WTC11 (cell line): ENCODE results near the gene CNOT3. TPM values are rescaled to one million over a fixed set of nuclear protein-coding genes. Genes with fewer than 3 reads are reported as not detected.

Source experiments
- ATAC-seq: fragments of 200-7000 bp; cut with Tn5 transposase; 2 replicates; pipeline ENCODE4 v1.10.0; 2021; ENCODE audit warnings: mild to moderate bottlenecking, moderate library complexity
- CTCF ChIA-PET: fragments of 300-600 bp; sonication (Branson Sonifier 250); formaldehyde crosslinking; loops from one replicate; lab custom pipeline; 2021; ENCODE audit warnings: antibody characterized with exemption; lab: Charles Lee
- POLR2A ChIA-PET: fragments of 350-600 bp; sonication (Branson Sonifier 250); formaldehyde crosslinking; loops from one replicate; lab custom pipeline; 2021; ENCODE audit warnings: antibody characterized with exemption; lab: Charles Lee
- DNase-seq: peaks from one replicate; pipeline ENCODE4 v3.0.0; 2021; ENCODE audit warnings: low spot score
- H3K27ac Mint-ChIP-seq: 2 replicates; pipeline ENCODE4 v1.8.0; 2021; ENCODE audit warnings: mixed read lengths
- H3K27me3 Mint-ChIP-seq: 2 replicates; pipeline ENCODE4 v1.8.0; 2021; ENCODE audit warnings: low read depth, mild to moderate bottlenecking, moderate library complexity, mixed read lengths
- H3K36me3 Mint-ChIP-seq: 2 replicates; pipeline ENCODE4 v1.8.0; 2021; ENCODE audit warnings: mixed read lengths
- H3K4me1 Mint-ChIP-seq: 2 replicates; pipeline ENCODE4 v1.8.0; 2022; ENCODE audit warnings: mixed read lengths
- H3K4me3 Mint-ChIP-seq: 2 replicates; pipeline ENCODE4 v1.8.0; 2021; ENCODE audit warnings: mild to moderate bottlenecking, moderate library complexity, mixed read lengths
- H3K9me3 Mint-ChIP-seq: 2 replicates; pipeline ENCODE4 v1.8.0; 2021; ENCODE audit warnings: mixed read lengths
- ATF1 ChIP-seq: sonication (generic); formaldehyde crosslinking; IDR thresholded peaks from 2 replicates; pipeline ENCODE4 v1.8.1; 2023; ENCODE audit warnings: mild to moderate bottlenecking, moderate library complexity, missing genetic modification reagents
- CBFB ChIP-seq: sonication (generic); formaldehyde crosslinking; IDR thresholded peaks from 2 replicates; pipeline ENCODE4 v1.8.1; 2022; ENCODE audit warnings: mild to moderate bottlenecking, low read depth, missing genetic modification reagents
- CREM ChIP-seq: sonication (generic); formaldehyde crosslinking; IDR thresholded peaks from 2 replicates; pipeline ENCODE4 v1.8.1; 2022; ENCODE audit warnings: mild to moderate bottlenecking, missing genetic modification reagents, moderate library complexity
- E2F4 ChIP-seq: sonication (generic); formaldehyde crosslinking; IDR thresholded peaks from 2 replicates; pipeline ENCODE4 v1.8.1; 2022; ENCODE audit warnings: low read depth, mild to moderate bottlenecking, moderate library complexity, missing genetic modification reagents, borderline replicate concordance
- ETV6 ChIP-seq: sonication (generic); formaldehyde crosslinking; IDR thresholded peaks from 2 replicates; pipeline ENCODE4 v1.8.1; 2022; ENCODE audit warnings: mild to moderate bottlenecking, missing genetic modification reagents
- GABPB1 ChIP-seq: sonication (generic); formaldehyde crosslinking; IDR thresholded peaks from 2 replicates; pipeline ENCODE4 v1.8.1; 2023; ENCODE audit warnings: mild to moderate bottlenecking, missing genetic modification reagents
- GRHL2 ChIP-seq: fragments of 250-450 bp; sonication (Bioruptor Pico); IDR thresholded peaks from 2 replicates; pipeline ENCODE4 v1.8.0; 2022; ENCODE audit warnings: mild to moderate bottlenecking, moderate library complexity; ENCODE audit not compliant: insufficient replicate concordance, severe bottlenecking
- IRF1 ChIP-seq: sonication (generic); formaldehyde crosslinking; IDR thresholded peaks from 2 replicates; pipeline ENCODE4 v1.8.0; 2023; ENCODE audit warnings: missing genetic modification reagents
- JUN ChIP-seq: sonication (generic); formaldehyde crosslinking; IDR thresholded peaks from 2 replicates; pipeline ENCODE4 v1.8.0; 2023; ENCODE audit warnings: mild to moderate bottlenecking, missing genetic modification reagents
- NFE2L1 ChIP-seq: sonication (generic); formaldehyde crosslinking; IDR thresholded peaks from 2 replicates; pipeline ENCODE4 v1.8.1; 2023; ENCODE audit warnings: missing genetic modification reagents
- NR2C2 ChIP-seq: sonication (generic); formaldehyde crosslinking; IDR thresholded peaks from 2 replicates; pipeline ENCODE4 v1.8.0; 2022; ENCODE audit warnings: mild to moderate bottlenecking, missing genetic modification reagents
- NR3C1 ChIP-seq: sonication (generic); formaldehyde crosslinking; conservative IDR thresholded peaks from 2 replicates; pipeline ENCODE4 v1.8.1; 2023; ENCODE audit warnings: low read depth, mild to moderate bottlenecking, missing genetic modification reagents
- RORB ChIP-seq: fragments of 250-450 bp; sonication (Bioruptor Pico); IDR thresholded peaks from 2 replicates; pipeline ENCODE4 v1.9.0; 2021; ENCODE audit warnings: mild to moderate bottlenecking
- SMAD3 ChIP-seq: sonication (generic); formaldehyde crosslinking; IDR thresholded peaks from 2 replicates; pipeline ENCODE4 v1.8.0; 2022; ENCODE audit warnings: missing genetic modification reagents, mild to moderate bottlenecking, borderline replicate concordance
- SOX15 ChIP-seq: fragments of 250-450 bp; sonication (Bioruptor Pico); IDR thresholded peaks from 2 replicates; pipeline ENCODE4 v1.9.0; 2021; ENCODE audit warnings: mild to moderate bottlenecking
- TP53 ChIP-seq: sonication (generic); formaldehyde crosslinking; IDR thresholded peaks from 2 replicates; pipeline ENCODE4 v1.8.1; 2023; ENCODE audit warnings: mild to moderate bottlenecking, missing genetic modification reagents
- ZNF138 ChIP-seq: sonication (generic); formaldehyde crosslinking; conservative IDR thresholded peaks from 2 replicates; pipeline ENCODE4 v1.8.1; 2022; ENCODE audit warnings: mild to moderate bottlenecking, moderate library complexity, missing genetic modification reagents
- ZNF263 ChIP-seq: sonication (generic); formaldehyde crosslinking; IDR thresholded peaks from 2 replicates; pipeline ENCODE4 v1.8.1; 2022; ENCODE audit warnings: low read depth, mild to moderate bottlenecking, moderate library complexity, missing genetic modification reagents
- ZNF317 ChIP-seq: sonication (generic); formaldehyde crosslinking; IDR thresholded peaks from 2 replicates; pipeline ENCODE4 v1.8.1; 2023; ENCODE audit warnings: low read depth, mild to moderate bottlenecking, moderate library complexity, missing genetic modification reagents, borderline replicate concordance
- ZSCAN18 ChIP-seq: fragments of 250-450 bp; sonication (Bioruptor Pico); IDR thresholded peaks from 2 replicates; pipeline ENCODE4 v2.1.2; 2022; ENCODE audit warnings: mild to moderate bottlenecking, moderate library complexity
- total RNA-seq: library from RNA; stranded (reverse); gene quantifications from 3 replicates; pipeline ENCODE4 v1.2.3, GENCODE V29; 2021
- TF ChIP-seq, protein P1 (sequence below): sonication (generic); formaldehyde crosslinking; IDR thresholded peaks from 2 replicates; pipeline ENCODE4 v1.8.1; 2023; ENCODE audit warnings: mild to moderate bottlenecking, missing genetic modification reagents
- TF ChIP-seq, protein P2 (sequence below): fragments of 250-450 bp; sonication (Bioruptor Pico); IDR thresholded peaks from 2 replicates; pipeline ENCODE4 v1.8.0; 2021; ENCODE audit warnings: mild to moderate bottlenecking
- TF ChIP-seq, protein P3 (sequence below): sonication (generic); formaldehyde crosslinking; IDR thresholded peaks from 2 replicates; pipeline ENCODE4 v1.8.1; 2023; ENCODE audit warnings: mild to moderate bottlenecking, missing genetic modification reagents, moderate library complexity

CNOT3 gene
- total RNA-seq, 1 experiment from 2014 or later: 93.3 TPM

DNA sequence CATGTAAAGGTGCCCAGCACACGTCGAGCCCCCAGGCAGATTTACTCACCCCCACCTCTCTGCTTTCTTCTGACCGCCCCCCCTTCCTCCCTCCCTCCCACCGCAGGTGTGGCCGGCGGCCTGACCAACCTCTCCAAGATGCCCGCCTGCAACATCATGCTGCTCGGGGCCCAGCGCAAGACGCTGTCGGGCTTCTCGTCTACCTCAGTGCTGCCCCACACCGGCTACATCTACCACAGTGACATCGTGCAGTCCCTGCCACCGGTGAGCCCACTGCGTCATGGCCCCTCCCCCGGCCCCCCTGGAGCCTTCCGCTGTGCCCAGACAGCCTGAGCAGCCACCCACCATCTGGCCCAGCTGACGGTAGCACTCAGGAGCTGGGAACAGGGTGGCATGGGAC lies 13.2 kb upstream of the CNOT3 start (continued):
- no peak for TF ChIP-seq ZSCAN18
- TF ChIP-seq NR3C1: no peak
- no peak for TF ChIP-seq CBFB (CRISPR knock-in tag)
- TF ChIP-seq ZNF138 (CRISPR knock-in tag): no peak
- TF ChIP-seq SOX15 (CRISPR knock-in tag): no peak
- TF ChIP-seq TP53: no peak
- TF ChIP-seq ZNF317 (CRISPR knock-in tag): no peak

- TF ChIP-seq SMAD3 (CRISPR knock-in tag): no peak
- no peak for TF ChIP-seq ZSCAN18
- TF ChIP-seq GABPB1: no peak
- DNase-seq (no peak), ATAC-seq (no peak)
- Mint-ChIP-seq H3K27ac (no peak overlapping the region), H3K4me3 (no peak overlapping the region), H3K27me3 (no peaks in the 10 kb centered on the region), H3K36me3 (peaks cover 58% of the 10 kb centered on the region), H3K4me1 (no peaks in the 10 kb centered on the region), H3K9me3 (no peaks in the 10 kb centered on the region)
- ChIA-PET CTCF (no interaction called here), POLR2A (no interaction called here)
These were observed 11.8 kb upstream of the CNOT3 start for GRCh38 chr19:54125713-54126112.

DNA sequence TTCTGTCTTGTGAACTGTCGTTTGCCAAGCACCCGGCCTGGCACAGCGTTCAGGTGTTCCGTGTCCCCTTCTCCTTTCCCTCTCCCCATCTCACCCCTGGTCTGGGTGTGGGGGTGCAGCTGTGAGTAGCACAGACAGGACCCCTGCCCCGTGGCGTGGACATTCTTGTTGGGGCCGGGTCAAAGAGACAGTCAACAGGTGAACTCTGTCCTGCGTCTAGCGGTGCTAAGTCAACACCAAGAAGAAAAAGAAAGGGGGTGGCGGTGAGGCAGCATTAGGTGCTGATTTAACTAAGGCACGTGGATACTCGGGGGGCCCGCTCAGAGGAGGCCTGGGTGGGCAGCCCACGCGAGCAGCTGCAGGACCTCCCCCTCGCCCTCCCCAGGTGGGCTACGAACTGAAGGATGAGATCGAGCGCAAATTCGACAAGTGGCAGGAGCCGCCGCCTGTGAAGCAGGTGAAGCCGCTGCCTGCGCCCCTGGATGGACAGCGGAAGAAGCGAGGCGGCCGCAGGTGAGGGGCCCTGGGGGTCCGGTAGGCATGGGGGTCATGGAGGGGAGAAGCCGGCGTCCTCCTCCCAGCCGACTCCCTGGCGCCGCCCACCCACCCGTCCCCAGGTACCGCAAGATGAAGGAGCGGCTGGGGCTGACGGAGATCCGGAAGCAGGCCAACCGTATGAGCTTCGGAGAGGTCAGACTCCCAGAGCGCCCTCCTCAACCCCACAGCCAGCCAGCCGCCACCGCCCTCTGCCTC lies 9.7 kb upstream of the CNOT3 start:
- Mint-ChIP-seq H3K4me1 (no peaks in the 10 kb centered on the region), H3K27me3 (no peaks in the 10 kb centered on the region), H3K4me3 (no peak overlapping the region), H3K36me3 (peaks cover 56% of the 10 kb centered on the region), H3K9me3 (no peaks in the 10 kb centered on the region), H3K27ac (no peak overlapping the region)
- POLR2A ChIA-PET: no interaction called here
- ATAC-seq (no peak), DNase-seq (no peak)
- CTCF ChIA-PET: no interaction called here
- TF ChIP-seq GABPB1 (no peak), NR2C2 (no peak)

GRCh38 chr19:54128441-54128725 lies 9.2 kb upstream of the CNOT3 start:
- Mint-ChIP-seq H3K36me3 (peaks cover 51% of the 10 kb centered on the region), H3K27ac (no peak overlapping the region), H3K9me3 (no peaks in the 10 kb centered on the region), H3K27me3 (no peaks in the 10 kb centered on the region), H3K4me1 (no peaks in the 10 kb centered on the region), H3K4me3 (no peak overlapping the region)
- ATAC-seq (no peak), DNase-seq (no peak)
- ChIA-PET CTCF (no interaction called here), POLR2A (no interaction called here)
- TF ChIP-seq GRHL2 (CRISPR knock-in tag) (no peak), SMAD3 (CRISPR knock-in tag) (no peak), ETV6 (CRISPR knock-in tag) (no peak), NR2C2 (no peak), RORB (CRISPR knock-in tag) (no peak), E2F4 (no peak), CREM (CRISPR knock-in tag) (no peak), NFE2L1 (CRISPR knock-in tag) (no peak), ATF1 (no peak), JUN (CRISPR knock-in tag) (no peak), ZNF263 (CRISPR knock-in tag) (no peak), IRF1 (CRISPR knock-in tag) (no peak)
- TF ChIP-seq, protein P1, sequence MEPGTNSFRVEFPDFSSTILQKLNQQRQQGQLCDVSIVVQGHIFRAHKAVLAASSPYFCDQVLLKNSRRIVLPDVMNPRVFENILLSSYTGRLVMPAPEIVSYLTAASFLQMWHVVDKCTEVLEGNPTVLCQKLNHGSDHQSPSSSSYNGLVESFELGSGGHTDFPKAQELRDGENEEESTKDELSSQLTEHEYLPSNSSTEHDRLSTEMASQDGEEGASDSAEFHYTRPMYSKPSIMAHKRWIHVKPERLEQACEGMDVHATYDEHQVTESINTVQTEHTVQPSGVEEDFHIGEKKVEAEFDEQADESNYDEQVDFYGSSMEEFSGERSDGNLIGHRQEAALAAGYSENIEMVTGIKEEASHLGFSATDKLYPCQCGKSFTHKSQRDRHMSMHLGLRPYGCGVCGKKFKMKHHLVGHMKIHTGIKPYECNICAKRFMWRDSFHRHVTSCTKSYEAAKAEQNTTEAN (CRISPR knock-in tag): no peak
- TF ChIP-seq, protein P2, sequence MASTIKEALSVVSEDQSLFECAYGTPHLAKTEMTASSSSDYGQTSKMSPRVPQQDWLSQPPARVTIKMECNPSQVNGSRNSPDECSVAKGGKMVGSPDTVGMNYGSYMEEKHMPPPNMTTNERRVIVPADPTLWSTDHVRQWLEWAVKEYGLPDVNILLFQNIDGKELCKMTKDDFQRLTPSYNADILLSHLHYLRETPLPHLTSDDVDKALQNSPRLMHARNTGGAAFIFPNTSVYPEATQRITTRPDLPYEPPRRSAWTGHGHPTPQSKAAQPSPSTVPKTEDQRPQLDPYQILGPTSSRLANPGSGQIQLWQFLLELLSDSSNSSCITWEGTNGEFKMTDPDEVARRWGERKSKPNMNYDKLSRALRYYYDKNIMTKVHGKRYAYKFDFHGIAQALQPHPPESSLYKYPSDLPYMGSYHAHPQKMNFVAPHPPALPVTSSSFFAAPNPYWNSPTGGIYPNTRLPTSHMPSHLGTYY (CRISPR knock-in tag): no peak
- TF ChIP-seq, protein P3, sequence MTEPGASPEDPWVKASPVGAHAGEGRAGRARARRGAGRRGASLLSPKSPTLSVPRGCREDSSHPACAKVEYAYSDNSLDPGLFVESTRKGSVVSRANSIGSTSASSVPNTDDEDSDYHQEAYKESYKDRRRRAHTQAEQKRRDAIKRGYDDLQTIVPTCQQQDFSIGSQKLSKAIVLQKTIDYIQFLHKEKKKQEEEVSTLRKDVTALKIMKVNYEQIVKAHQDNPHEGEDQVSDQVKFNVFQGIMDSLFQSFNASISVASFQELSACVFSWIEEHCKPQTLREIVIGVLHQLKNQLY: no peak
